HAP-1 (cell line): ENCODE data around the gene GRM5.
A peak's percentile ranks its signal among the peaks of the same experiment; 100 is the strongest.
"Not testable (repeated sequence)": the region's sequence is repeated elsewhere in the genome, so short reads cannot be mapped to it uniquely, and the experiment has no call there.

Source experiments
- DNase-seq, 2 experiments: peaks; one replicate each; pipeline ENCODE4 v3.0.0-alpha.2; 2016 to 2020; ENCODE audit warnings: low spot score in 2 of 2
- H3K27me3 ChIP-seq: fragments of 250-450 bp; sonication (Bioruptor Pico); 2 replicates; pipeline ENCODE4 v1.5.1; 2020; ENCODE audit warnings: low read depth, mild to moderate bottlenecking, moderate library complexity
- H3K36me3 ChIP-seq: fragments of 250-450 bp; sonication (Bioruptor Pico); replicated peaks from 2 replicates; pipeline ENCODE4 v1.5.1; 2020; ENCODE audit warnings: mild to moderate bottlenecking
- H3K4me1 ChIP-seq: fragments of 250-450 bp; sonication (Bioruptor Pico); 2 replicates; pipeline ENCODE4 v1.5.1; 2020; ENCODE audit warnings: mild to moderate bottlenecking
- H3K4me3 ChIP-seq: fragments of 250-450 bp; sonication (Bioruptor Pico); 2 replicates; pipeline ENCODE4 v1.5.1; 2020; ENCODE audit warnings: mild to moderate bottlenecking, moderate library complexity
- H3K9me3 ChIP-seq: fragments of 250-450 bp; sonication (Bioruptor Pico); 2 replicates; pipeline ENCODE4 v1.5.1; 2020; ENCODE audit warnings: mild to moderate bottlenecking, moderate library complexity
- in situ Hi-C: fragments of 300-500 bp; cut with MboI; formaldehyde crosslinking; loops from 3 replicates; pipeline ENCODE4 v1.14.3; 2020; ENCODE audit warnings: low sequenced_read_pairs, inconsistent platforms, mixed read lengths

The GRM5 gene

DNA sequence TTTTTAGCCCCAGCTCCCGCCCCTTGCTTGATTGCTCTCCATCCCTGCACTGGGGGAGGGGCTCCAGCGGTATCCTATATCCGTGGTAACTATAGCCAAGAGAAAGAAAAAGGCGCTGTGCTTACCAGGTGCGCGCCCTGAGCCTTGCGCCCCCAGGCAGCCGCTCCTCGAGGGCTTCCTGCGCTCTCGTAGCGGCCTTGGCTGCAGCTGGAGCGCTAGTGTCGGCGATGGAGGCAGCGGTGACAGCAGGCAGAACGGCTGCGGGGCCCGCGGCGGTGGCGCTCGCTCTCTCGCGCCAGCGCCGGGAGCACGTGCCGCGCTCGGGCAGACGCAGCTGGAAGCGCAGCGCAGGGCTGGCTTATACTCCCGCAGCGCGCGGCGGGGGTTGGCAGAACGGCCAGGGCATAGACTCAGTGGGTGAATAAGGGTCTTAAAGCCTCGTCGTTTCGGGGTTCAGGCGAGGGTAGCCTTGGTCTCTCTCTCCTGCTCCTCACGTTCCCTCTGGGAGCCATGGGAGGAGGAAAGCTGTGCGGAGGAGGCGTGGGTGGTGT lies at the start of gene GRM5:
Gene GRM5, minus strand, starts transcription at position 332 of the 551 bp plus-strand sequence. CDS start 18,110 bp downstream, outside the sequence.
- DNase-seq, H3K4me1 ChIP-seq, H3K4me3 ChIP-seq, in situ Hi-C loops, H3K27me3 ChIP-seq, H3K36me3 ChIP-seq, H3K9me3 ChIP-seq: not testable (repeated sequence)

GRCh38 chr11:89097956-89098355 lies 32.2 kb upstream of the GRM5 start:
- H3K4me3 ChIP-seq, H3K36me3 ChIP-seq, H3K9me3 ChIP-seq, H3K27me3 ChIP-seq, in situ Hi-C loops, H3K4me1 ChIP-seq: not testable (repeated sequence)
- DNase-seq = peak in 1 of 2 experiments; percentile 7

DNA sequence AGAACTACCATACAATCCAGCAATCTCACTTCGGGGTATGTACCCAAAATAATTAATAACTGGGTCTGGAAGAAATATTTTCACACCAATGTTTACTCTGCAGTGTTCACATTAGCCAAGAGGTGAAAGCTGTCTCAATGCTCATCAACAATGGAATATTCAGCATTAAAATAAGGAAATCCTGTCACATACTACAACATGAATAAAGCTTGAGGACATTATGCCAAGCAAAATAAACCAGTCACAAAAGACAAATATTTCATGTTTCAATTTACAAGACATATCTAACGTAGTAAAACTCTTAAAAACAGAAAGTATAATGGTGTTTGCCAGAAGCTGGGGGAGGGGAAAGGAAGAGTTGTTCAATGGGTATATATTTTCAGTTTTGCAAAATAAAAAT lies 28.0 kb upstream of the GRM5 start:
- H3K9me3 ChIP-seq, DNase-seq, H3K36me3 ChIP-seq, H3K27me3 ChIP-seq, H3K4me1 ChIP-seq, in situ Hi-C loops, H3K4me3 ChIP-seq: not testable (repeated sequence)

GRCh38 chr11:89084951-89085350 lies 19.2 kb upstream of the GRM5 start:
- H3K27me3 ChIP-seq, in situ Hi-C loops, H3K4me3 ChIP-seq, H3K4me1 ChIP-seq, H3K9me3 ChIP-seq, DNase-seq, H3K36me3 ChIP-seq: not testable (repeated sequence)

GRCh38 chr11:89070911-89071310 lies 5.1 kb upstream of the GRM5 start:
- H3K36me3 ChIP-seq, DNase-seq, H3K9me3 ChIP-seq, H3K4me1 ChIP-seq, in situ Hi-C loops, H3K27me3 ChIP-seq, H3K4me3 ChIP-seq: not testable (repeated sequence)

DNA sequence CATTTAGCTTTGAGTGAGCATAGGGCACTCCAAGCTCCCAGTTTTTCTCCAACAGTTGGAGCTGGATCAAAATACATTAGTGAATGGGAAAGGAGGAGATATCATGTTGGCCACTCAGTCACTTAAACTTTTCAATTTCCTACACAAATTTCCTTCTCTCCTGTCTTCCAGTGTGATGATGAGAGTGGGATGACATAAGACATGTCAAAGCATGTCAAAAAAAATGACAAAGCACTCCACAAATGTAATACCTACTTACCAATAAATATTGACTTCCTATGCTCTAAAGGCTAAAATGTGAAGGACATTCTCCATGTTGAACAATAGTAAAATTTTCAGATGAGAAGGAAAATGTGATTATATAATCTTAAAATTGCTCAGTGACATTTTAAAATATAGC lies 1.5 kb upstream of the GRM5 start:
- no peak for DNase-seq
- H3K27me3 ChIP-seq = no peaks in the 10 kb centered on the region
- no peaks in the 10 kb centered on the region for H3K4me1 ChIP-seq
- in situ Hi-C loops = no loop called here
- no peaks in the 10 kb centered on the region for H3K36me3 ChIP-seq
- H3K4me3 ChIP-seq = no peak overlapping the region
- no peaks in the 10 kb centered on the region for H3K9me3 ChIP-seq

DNA sequence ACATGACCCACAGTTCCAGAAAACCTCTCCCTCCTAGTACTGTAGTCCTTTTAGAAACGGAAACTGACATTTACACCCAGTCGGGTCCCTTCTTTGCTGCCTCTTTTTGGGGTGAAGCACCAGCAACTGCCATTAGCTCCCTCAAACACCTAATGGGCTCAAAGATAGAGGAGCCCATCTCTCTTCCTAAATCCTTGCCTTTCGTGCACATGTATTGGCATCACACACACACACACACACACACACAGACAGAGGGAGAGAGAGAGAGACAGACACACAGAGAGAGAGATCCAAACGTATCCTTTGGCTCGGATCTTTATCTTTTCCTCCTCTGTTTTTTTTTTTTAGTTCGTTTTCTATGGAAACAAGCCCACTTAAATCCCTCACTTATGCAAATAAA lies 716 bp downstream of the GRM5 start:
- in situ Hi-C loops = no loop called here
- no peaks in the 10 kb centered on the region for H3K4me1 ChIP-seq
- DNase-seq = no peak
- H3K36me3 ChIP-seq = no peaks in the 10 kb centered on the region
- no peaks in the 10 kb centered on the region for H3K9me3 ChIP-seq
- H3K4me3 ChIP-seq = no peak overlapping the region
- H3K27me3 ChIP-seq = no peaks in the 10 kb centered on the region

DNA sequence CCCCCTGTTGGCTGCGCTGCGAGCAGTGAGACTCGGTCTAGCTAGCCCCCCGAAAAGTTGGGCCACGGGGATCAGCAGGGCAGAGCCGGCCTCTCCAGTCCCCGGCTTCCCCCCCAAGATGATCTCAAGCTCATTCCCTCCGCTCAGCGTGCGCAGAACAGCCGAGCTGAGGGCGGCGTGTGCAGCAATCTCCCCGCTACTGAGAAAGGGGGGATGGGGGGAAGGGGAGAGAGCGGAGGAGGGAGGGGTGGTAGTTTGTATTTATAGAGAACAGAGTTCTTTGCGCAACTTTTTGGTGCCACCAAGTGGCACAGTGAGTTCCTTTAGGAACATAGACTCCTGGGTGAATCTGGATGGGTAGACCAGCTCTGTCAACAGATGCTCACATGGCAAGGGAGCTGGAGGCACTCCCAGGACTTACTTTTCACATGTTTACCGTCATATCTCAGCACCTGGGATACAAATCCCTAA lies 2.3 kb downstream of the GRM5 start:
- H3K27me3 ChIP-seq, H3K9me3 ChIP-seq, DNase-seq, H3K4me1 ChIP-seq, H3K4me3 ChIP-seq, in situ Hi-C loops, H3K36me3 ChIP-seq: not testable (repeated sequence)

GRCh38 chr11:89062771-89063298 lies 2.9 kb downstream of the GRM5 start:
- H3K27me3 ChIP-seq, H3K4me3 ChIP-seq, H3K36me3 ChIP-seq, H3K4me1 ChIP-seq, H3K9me3 ChIP-seq, DNase-seq, in situ Hi-C loops: not testable (repeated sequence)

GRCh38 chr11:89061839-89062238 lies 3.9 kb downstream of the GRM5 start:
- not testable (repeated sequence) for DNase-seq

GRCh38 chr11:89057406-89057805 lies 8.4 kb downstream of the GRM5 start:
- H3K27me3 ChIP-seq, H3K9me3 ChIP-seq, H3K36me3 ChIP-seq, H3K4me1 ChIP-seq, H3K4me3 ChIP-seq, DNase-seq, in situ Hi-C loops: not testable (repeated sequence)

More at GRCh38 chr11:89061839-89062238, 3.9 kb downstream of the GRM5 start:
- H3K4me3 ChIP-seq, in situ Hi-C loops, H3K36me3 ChIP-seq, H3K4me1 ChIP-seq, H3K9me3 ChIP-seq, H3K27me3 ChIP-seq: not testable (repeated sequence)

GRCh38 chr11:89052220-89052619 lies 13.6 kb downstream of the GRM5 start:
- Histone ChIP-seq H3K9me3 (no peaks in the 10 kb centered on the region), H3K4me1 (no peaks in the 10 kb centered on the region), H3K27me3 (no peaks in the 10 kb centered on the region), H3K4me3 (no peak overlapping the region), H3K36me3 (no peaks in the 10 kb centered on the region)
- DNase-seq = no peak
- in situ Hi-C loops = no loop called here

DNA sequence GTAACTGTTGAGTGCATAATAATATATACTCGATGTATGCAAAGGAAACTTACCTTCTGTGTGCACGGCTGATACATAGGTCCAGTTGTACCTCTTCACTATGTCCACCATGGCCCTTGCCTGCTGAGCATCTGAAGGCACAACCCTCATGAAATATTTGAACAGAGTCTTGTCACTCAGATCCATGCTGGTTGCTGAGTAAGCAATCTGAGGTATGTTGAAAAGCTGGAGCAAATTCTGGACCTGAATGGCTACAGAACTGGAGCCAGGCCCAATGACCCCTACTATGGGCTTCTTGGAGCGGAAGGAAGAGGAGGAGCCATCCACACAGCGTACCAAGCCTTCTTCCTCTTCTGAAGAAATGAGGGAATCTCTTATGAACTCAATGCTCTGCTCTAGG lies 18.6 kb downstream of the GRM5 start:
- DNase-seq, H3K9me3 ChIP-seq, H3K4me1 ChIP-seq, in situ Hi-C loops, H3K27me3 ChIP-seq, H3K36me3 ChIP-seq, H3K4me3 ChIP-seq: not testable (repeated sequence)

GRCh38 chr11:89043861-89044588 lies 21.8 kb downstream of the GRM5 start:
- H3K36me3 ChIP-seq, H3K9me3 ChIP-seq, H3K4me3 ChIP-seq, in situ Hi-C loops, DNase-seq, H3K27me3 ChIP-seq, H3K4me1 ChIP-seq: not testable (repeated sequence)
